OCI-LY3 (cell line): Measurements from ENCODE around the gene C1RL.

Experiments
- CTCF ChIP-seq: fragments of 200-600, 300-600 bp; sonication (generic); IDR thresholded peaks from 2 replicates; pipeline ENCODE4 v1.5.1; 2014; ENCODE audit warnings: antibody characterized with exemption, low read length, low read depth
- EZH2phosphoT487 ChIP-seq: fragments of 200-600 bp; shearing (Covaris generic); IDR thresholded peaks from 2 replicates; pipeline ENCODE4 v1.6.1; 2018; ENCODE audit warnings: antibody characterized with exemption, mixed run types, low read depth

GRCh38 chr12:7121324-7121723 is 12.3 kb upstream of the C1RL start:
- TF ChIP-seq CTCF (no peak), EZH2phosphoT487 (no peak)
